GM18858 (cell line): Measurements from ENCODE around the gene DEK.
"Not testable (repeated sequence)": the region's sequence is repeated elsewhere in the genome, so short reads cannot be mapped to it uniquely, and the experiment has no call there.

ENCODE experiments used
- ATAC-seq: cut with Tn5 transposase; IDR thresholded peaks from one replicate; pipeline ENCODE4 v1.9.1; 2021; ENCODE audit not compliant: unreplicated experiment

Gene DEK

DNA sequence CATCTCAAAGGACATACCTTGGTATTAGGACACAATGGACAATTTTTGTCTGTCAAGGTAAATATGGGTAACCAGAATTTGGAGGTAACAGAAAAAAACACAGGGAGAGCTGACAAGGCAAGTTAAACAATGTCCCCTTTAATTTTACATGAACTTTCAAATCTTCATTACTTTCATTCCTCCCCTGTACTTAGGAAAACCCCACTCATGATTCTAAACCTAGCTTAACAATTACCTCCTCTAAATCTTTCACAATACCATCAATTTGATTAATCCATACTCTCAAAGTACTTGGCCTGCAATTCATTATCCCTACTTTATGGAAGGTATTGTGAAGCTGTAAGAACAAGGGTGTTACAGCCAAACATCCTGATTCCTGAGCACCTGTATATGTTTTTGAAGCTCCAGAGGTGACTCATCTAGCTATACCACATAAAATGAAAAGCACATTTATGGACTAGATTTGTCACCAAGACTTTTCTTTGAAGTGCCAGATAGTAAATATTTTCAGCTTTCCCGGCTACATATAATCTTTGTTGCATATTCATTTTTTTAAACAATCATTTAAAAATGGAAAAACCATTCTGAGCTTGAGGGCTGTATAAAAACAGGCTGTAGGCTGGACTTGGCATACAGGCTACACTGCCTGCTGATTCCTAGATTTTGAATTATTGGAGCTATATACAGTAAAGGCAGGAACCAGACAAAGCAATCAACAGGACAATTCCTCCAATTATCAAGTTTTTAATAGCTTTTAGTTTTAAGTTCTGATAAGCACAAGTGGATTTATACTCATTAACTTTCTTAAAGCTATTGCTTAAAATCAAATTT lies 22.9 kb downstream of the DEK start:
- ATAC-seq = no peak

- ATAC-seq = no peak
These were observed 24.1 kb downstream of the DEK start for GRCh38 chr6:18240230-18240629.

GRCh38 chr6:18237167-18237566 lies 27.2 kb downstream of the DEK start:
- no peak for ATAC-seq

DNA sequence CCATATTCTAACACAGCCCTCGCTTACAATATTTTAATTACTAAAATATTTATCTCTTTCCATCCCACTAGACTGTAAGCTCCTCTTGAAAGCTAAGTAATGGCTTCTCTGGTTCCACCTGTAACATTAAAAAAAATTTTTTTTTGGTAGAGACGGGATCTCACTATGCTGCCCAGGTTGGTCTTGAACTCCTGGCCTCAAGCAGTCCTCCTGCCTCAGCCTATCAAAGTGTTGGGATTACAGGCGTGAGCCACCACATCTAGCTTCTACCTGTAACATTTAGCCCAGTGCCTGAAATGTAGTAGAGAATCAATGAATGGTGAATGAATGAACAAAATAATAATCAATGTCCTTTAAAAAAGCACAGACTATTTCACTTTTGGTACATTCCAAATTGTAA lies 28.8 kb downstream of the DEK start:
- no peak for ATAC-seq

DNA sequence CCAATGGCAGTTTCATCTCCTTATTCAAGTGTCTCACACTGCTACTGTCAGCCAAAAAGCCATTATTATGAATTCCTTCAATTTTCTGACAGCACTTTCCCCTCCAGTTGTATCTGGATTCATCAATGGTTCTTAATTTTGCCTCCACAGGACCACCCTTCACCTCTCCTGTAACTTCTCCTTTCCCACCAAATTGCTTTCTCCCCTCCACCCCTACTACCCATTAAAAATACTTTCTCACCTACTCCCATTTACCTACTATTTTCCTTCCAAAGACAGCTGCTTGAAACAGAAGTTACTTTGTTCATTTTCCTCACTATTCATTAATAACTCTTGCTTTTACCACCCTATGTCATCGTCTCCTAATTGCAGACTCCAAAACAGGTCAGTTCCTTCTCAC lies 29.8 kb downstream of the DEK start:
- ATAC-seq = no peak

- not testable (repeated sequence) for ATAC-seq
These were observed 30.6 kb downstream of the DEK start for GRCh38 chr6:18233770-18234169.

DNA sequence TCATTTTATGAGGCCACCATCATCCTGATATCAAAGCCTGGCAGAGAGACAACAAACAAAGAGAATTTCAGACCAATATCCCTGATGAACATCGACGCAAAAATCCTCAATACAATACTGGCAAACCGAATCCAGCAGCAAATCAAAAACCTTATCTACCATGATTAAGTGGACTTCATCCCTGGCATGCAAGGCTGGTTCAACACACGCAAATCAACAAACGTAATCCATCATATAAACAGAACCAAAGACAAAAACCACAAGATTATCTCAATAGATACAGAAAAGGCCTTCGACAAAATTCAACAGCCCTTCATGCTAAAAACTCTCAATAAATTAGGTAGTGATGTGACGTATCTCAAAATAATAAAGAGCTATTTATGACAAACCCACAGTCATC lies 32.5 kb downstream of the DEK start:
- ATAC-seq = not testable (repeated sequence)

DNA sequence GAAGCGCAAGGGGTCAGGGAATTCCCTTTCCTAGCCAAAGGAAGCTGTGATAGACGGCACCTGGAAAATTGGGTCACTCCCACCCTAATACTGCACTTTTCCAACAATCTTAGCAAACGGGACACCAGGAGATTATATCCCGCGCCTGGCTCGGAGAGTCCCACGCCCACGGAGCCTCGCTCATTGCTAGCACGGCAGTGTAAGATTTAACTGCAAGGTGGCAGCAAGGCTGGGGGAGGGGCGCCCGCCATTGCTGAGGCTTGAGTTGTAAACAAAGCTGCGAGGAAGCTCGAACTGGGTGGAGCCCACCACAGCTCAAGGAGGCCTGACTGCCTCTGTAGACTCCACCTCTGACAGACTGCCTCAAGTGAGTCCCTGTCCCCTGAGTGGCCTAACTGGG lies 35.7 kb downstream of the DEK start:
- ATAC-seq = not testable (repeated sequence)

DNA sequence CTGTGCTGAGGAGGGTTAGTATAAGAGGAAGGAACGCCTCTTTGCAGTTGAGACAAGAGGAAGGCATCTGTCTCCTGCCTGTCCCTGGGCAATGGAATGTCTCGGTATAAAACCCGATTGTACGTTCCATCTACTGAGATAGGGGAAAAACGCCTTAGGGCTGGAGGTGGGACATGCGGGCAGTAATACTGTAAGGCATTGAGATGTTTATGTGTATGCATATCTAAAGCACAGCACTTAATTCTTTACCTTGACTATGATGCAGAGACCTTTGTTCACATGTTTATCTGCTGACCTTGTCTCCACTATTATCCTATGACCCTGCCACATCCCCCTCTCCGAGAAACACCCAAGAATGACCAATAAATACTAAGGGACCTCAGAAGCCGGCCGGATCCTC lies 37.2 kb downstream of the DEK start:
- ATAC-seq = not testable (repeated sequence)

- not testable (repeated sequence) for ATAC-seq
These were observed 37.8 kb downstream of the DEK start for GRCh38 chr6:18226451-18227105.

GRCh38 chr6:18221288-18221615 lies 43.1 kb downstream of the DEK start:
- ATAC-seq = no peak

DNA sequence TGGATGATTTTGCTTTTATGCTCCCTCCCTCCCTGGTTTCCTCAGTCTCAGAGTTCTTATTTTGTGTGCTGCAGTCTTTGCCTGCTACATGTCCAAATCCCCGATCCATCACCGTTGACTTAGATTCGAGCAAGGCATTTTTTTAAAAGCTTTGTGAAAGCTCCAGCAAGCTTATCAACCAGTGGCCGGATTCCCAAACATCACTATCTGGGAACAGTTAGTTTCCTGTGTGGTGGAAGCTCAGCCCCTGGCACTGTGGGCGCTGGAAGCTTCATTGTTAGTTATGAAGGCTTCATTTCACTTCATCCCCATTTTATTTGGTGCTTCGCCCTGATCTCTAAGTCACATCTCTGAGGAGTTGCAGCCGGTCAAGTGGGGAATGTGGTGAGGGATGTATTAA lies 44.7 kb downstream of the DEK start:
- no peak for ATAC-seq

DNA sequence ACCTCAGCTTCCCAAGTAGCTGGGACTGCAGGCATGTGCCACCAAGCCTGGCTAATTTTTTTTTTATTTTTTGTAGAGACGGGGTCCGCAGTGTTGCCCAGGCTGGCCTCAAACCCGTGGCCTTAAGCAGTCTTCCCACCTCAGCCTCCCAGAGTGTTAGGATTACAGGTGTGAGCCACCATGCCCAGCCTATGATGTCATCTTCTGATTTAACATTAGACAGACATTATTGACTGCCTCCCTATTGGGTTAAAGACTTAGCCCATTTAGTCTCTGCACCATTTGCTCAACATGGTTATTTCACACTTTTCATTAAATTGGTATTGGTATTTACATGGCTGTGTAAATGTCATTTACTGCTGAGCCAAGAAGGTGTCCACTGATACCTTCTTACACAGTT lies 46.1 kb downstream of the DEK start:
- no peak for ATAC-seq

DNA sequence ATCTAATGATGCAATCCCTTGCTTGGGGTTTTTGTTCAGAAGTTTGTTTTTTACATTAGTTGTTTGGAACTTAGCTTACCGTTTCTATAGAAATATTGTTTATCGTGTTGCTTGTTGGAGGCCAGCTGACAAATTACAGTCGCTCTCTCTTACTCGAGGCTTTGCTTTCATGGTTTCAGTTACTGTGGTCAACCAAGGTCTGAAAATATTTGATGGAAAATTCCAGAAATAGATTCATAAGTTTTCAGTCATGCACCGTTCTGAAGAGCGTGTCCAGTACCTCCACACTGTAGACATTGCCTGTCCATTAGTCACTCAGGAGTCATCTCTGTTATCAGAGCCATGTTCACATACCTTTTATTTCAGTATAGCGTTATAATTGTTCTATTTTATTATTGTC lies 47.9 kb downstream of the DEK start:
- ATAC-seq = peak; percentile 35

DNA sequence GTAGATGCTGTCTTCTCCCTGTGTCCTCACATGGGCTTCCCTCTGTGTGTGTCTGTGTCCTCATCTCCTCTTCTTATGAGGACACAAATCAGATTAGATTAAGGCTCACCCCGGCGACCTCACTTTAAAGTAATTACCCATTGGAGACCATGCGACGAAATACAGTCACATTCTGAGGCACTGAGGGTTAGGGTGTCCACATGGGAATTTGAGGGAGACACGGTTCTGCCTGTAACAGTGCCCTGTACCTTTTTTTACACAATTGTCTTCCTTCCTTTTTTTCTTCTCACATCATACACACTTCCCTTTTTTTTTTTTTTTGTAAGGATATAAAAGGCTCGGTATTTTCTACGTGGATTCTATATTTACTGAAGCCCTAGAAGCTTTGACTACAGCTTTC lies 48.9 kb downstream of the DEK start:
- ATAC-seq = no peak

DNA sequence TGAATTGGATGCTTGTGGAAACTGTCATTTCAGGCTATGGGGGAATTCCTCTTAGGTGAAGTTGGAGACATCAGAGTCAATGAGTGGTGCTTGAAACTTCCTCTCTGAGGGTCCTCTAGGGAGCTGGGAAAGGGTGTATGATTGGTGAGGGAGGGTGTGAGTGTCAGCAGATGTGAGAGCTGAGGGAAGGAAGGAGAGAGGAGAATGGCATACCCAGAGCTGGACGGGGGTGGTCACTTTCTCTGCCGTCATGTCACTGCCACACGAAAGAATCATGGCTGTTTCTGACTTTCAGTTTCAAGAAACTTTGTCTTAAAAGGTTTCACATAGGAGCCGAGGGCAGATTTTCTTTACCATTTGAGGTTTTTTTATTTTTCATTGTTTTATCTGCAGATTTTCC lies 50.3 kb downstream of the DEK start:
- ATAC-seq = no peak

DNA sequence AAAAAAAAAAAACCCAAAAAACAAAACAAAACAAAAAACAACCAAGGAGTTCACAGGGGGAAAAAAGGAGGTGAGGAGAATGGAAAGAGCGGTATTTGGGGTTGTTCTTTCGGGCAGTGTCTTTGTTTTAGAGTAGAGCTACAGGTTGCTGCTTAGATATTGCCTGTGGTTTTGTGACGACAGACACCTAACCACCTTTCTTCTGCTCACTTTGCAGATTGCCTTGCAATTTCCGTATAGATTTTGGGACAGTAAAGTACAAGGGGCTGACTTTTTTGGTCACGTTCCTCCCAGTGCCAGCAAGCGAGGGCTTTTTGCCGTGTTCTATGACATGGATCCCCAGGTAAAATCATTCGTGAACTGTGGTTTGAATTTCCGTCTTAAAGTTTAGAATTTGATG lies 50.9 kb downstream of the DEK start:
- no peak for ATAC-seq

DNA sequence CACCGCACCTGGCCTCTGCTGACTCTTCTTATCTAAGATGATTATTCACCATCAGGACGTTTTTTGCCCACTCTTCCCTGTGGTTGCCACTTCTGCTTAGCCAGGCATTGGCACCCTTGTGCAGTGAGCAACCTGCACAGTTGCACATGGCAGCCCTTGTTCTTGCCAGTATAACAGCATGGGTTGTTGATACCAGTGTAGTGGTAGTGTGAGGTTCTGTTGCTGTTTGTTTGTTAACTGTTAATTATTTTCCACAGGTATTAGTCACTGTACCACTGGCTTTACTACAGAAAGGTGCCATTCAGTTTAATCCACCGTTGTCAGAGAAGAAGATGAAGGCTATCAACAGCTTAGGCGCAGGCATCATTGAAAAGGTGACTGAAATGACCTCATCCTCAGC lies 52.1 kb downstream of the DEK start:
- ATAC-seq = no peak

DNA sequence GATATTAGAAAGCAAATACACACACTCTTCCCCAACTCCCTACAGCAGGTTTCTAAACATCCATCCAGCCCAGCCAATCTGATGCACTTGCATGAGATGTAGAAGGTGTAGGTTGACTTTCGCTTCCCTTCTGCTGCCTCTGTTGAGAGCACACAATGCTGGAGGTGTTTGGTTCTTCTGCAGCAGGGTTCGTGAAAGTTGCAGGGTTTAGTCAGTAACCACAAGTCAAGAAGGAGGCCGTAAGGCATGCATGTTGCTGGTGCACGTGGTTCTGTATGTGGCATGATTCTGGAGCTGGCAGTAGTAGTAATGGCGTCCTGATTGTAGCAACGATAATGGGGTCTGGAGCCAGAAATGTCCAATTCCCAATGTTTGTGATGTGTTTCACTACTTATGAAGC lies 53.0 kb downstream of the DEK start:
- peak; percentile 98 for ATAC-seq

GRCh38 chr6:18210707-18211106 lies 53.6 kb downstream of the DEK start:
- no peak for ATAC-seq

- ATAC-seq = no peak
These were observed 54.7 kb downstream of the DEK start for GRCh38 chr6:18209539-18210197.

GRCh38 chr6:18208778-18209177 lies 55.6 kb downstream of the DEK start:
- ATAC-seq = not testable (repeated sequence)
